GM18498 (cell line): ENCODE results near the gene ZNF679.
"Not testable (repeated sequence)": the region's sequence is repeated elsewhere in the genome, so short reads cannot be mapped to it uniquely, and the experiment has no call there.

ENCODE experiments used
- ATAC-seq: cut with Tn5 transposase; IDR thresholded peaks from one replicate; pipeline ENCODE4 v1.9.1; 2021; ENCODE audit warnings: mild to moderate bottlenecking, moderate library complexity; ENCODE audit not compliant: unreplicated experiment

The ZNF679 gene

GRCh38 chr7:64308016-64308270, 79.7 kb downstream of the ZNF679 start:
- ATAC-seq: no peak

DNA sequence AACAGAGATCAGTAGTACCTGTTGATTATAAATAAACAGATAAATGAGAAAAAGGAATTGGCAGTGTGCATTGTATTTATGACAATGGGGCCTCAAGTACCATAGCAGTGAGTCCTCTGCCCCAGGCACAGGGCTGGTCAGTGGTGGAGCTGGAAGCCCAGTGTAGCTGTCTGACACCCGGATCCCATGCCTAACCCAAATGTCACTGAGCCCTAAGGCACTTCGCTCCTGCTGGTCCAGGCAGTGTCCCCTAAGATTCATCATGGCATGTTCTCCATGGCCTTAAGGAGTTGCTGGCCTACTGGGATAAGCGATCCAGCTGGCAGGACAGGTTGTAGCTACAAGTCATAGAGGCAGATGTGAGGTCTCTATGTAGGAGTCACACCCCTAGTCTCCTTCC, 82.2 kb downstream of the ZNF679 start:
- no peak for ATAC-seq

GRCh38 chr7:64312826-64313225, 84.6 kb downstream of the ZNF679 start:
- no peak for ATAC-seq

DNA sequence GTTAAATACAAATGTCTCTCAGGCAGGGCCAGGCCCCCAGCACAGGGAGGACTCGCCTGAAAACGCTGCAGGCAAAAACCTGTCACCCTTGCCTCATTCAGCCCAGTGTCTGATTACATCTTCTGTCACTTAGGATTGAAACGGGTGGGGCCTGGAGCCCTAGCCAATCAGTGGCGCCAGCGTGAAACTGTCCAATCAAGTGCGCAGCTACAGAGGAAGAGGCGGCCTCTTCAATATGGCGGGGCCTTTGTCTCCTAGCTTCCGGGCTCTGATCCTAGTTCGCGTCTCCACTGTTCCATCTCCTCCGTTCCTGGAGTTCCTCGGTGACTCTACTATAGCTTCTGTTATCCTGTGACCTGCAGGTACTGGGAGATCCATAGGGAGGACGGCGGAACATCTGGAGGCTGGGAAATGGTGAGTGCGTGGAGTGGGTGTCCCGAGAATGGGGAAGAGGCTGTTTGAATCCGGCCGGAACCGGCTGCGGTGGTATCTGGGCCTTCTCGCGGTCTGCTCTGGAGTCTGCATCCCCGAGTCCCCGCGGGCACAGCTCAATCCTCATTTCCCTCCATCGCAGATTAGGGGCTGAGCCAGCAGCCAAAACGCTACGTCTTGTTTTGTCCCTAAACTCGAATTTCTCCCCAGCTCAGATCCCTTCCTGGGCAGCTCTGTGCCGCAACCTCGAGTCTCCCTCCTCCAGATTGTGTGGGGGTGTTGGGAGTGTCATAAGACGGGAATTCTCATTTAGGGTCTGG, 85.6 kb downstream of the ZNF679 start, which contains the start of gene ZNF736:
TSS of gene ZNF736 (plus strand) at position 222 of the 752 bp plus-strand sequence. CDS start at position 412, 190 bp downstream.
- ATAC-seq: peak; percentile 100

- ATAC-seq: no peak
These were observed 86.3 kb downstream of the ZNF679 start for GRCh38 chr7:64314566-64314965.

DNA sequence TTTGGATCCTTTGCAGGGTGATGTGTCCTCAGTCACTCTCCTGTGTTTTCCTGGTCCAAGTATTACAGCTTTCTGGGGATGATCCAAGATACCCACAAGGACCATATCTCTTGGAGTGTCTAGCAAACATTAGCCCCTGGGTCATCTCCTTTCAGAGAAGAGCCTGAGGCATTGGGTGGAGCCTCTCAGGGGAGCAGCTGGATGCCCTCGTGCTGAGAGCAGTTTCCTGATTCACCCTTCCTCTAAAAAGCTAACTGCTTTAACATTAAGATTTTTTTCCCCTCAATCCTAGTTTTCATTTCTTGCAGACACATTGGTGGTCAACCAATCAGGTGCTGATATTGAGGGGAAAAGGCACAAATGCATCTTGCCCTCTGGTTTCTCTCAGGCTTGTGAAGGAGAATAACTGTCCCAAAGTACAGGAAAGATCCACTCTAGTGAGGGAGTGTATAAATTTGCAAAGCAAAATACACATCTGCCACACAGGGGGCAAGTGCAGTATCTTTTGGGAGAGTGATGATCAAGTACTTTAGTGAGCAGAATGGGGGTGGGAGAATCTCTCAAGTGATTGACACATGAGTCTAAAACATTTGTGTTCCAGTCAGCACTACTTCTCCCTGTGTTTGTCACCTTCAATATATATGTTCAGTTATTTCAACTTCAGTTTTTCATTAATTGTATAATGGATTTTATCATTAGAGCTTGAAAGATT, 87.9 kb downstream of the ZNF679 start:
- ATAC-seq: not testable (repeated sequence)
